Measurements from ENCODE around the gene BACH2.

Gene BACH2

GRCh38 chr6:90003941-90004340 lies 292.7 kb downstream of the BACH2 start:
- no peak for DNase-seq (ENCODE audit: low read depth in 1 of 2, low spot score in 1 of 2)

- no peak for DNase-seq (ENCODE audit: low read depth in 1 of 2, low spot score in 1 of 2)
Observed at GRCh38 chr6:90003069-90003795, 293.4 kb downstream of the BACH2 start.

GRCh38 chr6:90000864-90001731 lies 295.5 kb downstream of the BACH2 start:
- peak in 1 of 2 donors; percentile 56 for DNase-seq (ENCODE audit: low read depth in 1 of 2, low spot score in 1 of 2)

- DNase-seq (ENCODE audit: low read depth in 1 of 2, low spot score in 1 of 2): no peak
Observed at GRCh38 chr6:89999945-90000825, 296.5 kb downstream of the BACH2 start.

GRCh38 chr6:89999154-89999553 lies 297.5 kb downstream of the BACH2 start:
- DNase-seq (ENCODE audit: low read depth in 1 of 2, low spot score in 1 of 2): no peak

- no peak for DNase-seq (ENCODE audit: low read depth in 1 of 2, low spot score in 1 of 2)
Observed at GRCh38 chr6:89997456-89998445, 298.9 kb downstream of the BACH2 start.

GRCh38 chr6:89993411-89993810 lies 303.2 kb downstream of the BACH2 start:
- DNase-seq (ENCODE audit: low read depth in 1 of 2, low spot score in 1 of 2): no peak

- no peak for DNase-seq (ENCODE audit: low read depth in 1 of 2, low spot score in 1 of 2)
Observed at GRCh38 chr6:89992818-89993217, 303.8 kb downstream of the BACH2 start.

GRCh38 chr6:89989742-89990141 lies 306.9 kb downstream of the BACH2 start:
- DNase-seq (ENCODE audit: low read depth in 1 of 2, low spot score in 1 of 2): no peak

GRCh38 chr6:89987830-89988229 lies 308.8 kb downstream of the BACH2 start:
- no peak for DNase-seq (ENCODE audit: low read depth in 1 of 2, low spot score in 1 of 2)

GRCh38 chr6:89987140-89987539 lies 309.5 kb downstream of the BACH2 start:
- no peak for DNase-seq (ENCODE audit: low read depth in 1 of 2, low spot score in 1 of 2)

GRCh38 chr6:89986650-89987074 lies 310.0 kb downstream of the BACH2 start:
- no peak for DNase-seq (ENCODE audit: low read depth in 1 of 2, low spot score in 1 of 2)

- DNase-seq (ENCODE audit: low read depth in 1 of 2, low spot score in 1 of 2): no peak
Observed at GRCh38 chr6:89985751-89986493, 310.7 kb downstream of the BACH2 start.

- no peak for DNase-seq (ENCODE audit: low read depth in 1 of 2, low spot score in 1 of 2)
Observed at GRCh38 chr6:89984926-89985750, 311.5 kb downstream of the BACH2 start.

- DNase-seq (ENCODE audit: low read depth in 1 of 2, low spot score in 1 of 2): no peak
Observed at GRCh38 chr6:89980353-89980752, 316.3 kb downstream of the BACH2 start.

GRCh38 chr6:89979481-89980119 lies 317.0 kb downstream of the BACH2 start:
- DNase-seq (ENCODE audit: low read depth in 1 of 2, low spot score in 1 of 2): no peak

- no peak for DNase-seq (ENCODE audit: low read depth in 1 of 2, low spot score in 1 of 2)
Observed at GRCh38 chr6:89978749-89979145, 317.9 kb downstream of the BACH2 start.

All from activated CD4-positive, alpha-beta T cell treated with anti-CD3 and anti-CD28 coated beads, Interleukin-2, amount 50 U/mL, for 24 hours (primary cell).